Lower leg skin (tissue), 3 donors: ENCODE results near the gene CTDSP1.

Source experiments
- CTCF ChIP-seq, 3 donors: fragments of 450-650 bp; IDR thresholded peaks; one replicate each; pipeline ENCODE4 v1.5.1; 2016; ENCODE audit warnings: antibody characterized with exemption in 3 of 3, mild to moderate bottlenecking in 3 of 3, moderate library complexity in 2 of 3
- POLR2A ChIP-seq, 2 donors: fragments of 450-650 bp; IDR thresholded peaks; one replicate each; pipeline ENCODE4 v1.6.1; 2016 to 2017; ENCODE audit warnings: antibody characterized with exemption in 2 of 2, mild to moderate bottlenecking in 1 of 2, moderate library complexity in 1 of 2

- TF ChIP-seq CTCF (IDR thresholded peaks at IDR 0.05) (no peak), POLR2A (IDR thresholded peaks at IDR 0.05) (no peak)
Measured at GRCh38 chr2:218393750-218394290, 5.8 kb upstream of the CTDSP1 start.
